ENCODE measurements around the gene EPHA6. TPM values are rescaled to one million over a fixed set of nuclear protein-coding genes. Genes with fewer than 3 reads are reported as not detected.

EPHA6 gene
- total and polyA plus RNA-seq, 7 donors, result 0.58 to 53.5 (median 45.4) TPM; not detected in 2

DNA sequence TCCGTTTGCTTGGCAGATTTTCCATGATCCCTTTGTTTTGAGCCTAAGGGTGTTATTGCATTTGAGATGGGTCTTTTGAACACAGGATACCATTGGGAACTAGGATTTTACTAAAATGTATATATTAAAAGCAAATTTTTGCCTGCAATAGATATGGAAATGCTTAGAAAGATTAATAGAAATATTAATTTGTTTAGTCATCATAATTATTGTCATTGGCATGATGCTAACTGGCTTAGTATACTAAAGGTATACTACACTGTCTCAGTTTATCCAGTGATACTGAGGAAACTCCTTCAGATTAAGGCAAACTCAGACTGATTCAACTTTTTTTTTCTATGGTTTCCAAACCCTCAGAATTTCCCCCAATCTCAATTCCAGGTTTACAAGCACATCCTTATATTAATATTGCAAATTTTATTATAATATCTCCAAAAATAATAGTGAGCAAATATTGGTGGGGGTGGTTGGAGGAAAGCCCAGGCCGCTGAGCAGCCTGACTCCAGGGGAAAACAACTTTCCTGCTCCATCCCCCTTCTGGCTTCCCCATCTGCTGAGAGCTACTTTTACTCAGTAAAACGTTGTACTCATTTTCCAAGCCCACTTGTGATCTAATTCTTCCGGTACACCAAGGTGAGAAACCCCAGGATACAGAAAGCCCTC, 291.7 kb downstream of the EPHA6 start:
- H3K4me1 ChIP-seq, result peaks cover 0 to 22% (median 13%) of the 10 kb centered on the region in 4 donors
- intact Hi-C loops (cut with DNase I), result no loop called here
- WGBS, 2 donors, result 64 to 70% methylated on average over 4 of the region's 4 CpGs
- H3K4me3 ChIP-seq, result no peak overlapping the region
- no peaks in the 10 kb centered on the region for H3K27me3 ChIP-seq
- TF ChIP-seq POLR2A (IDR thresholded peaks at IDR 0.05), result no peak
- TF ChIP-seq EP300 (IDR thresholded peaks at IDR 0.05), result no peak
- no peak for TF ChIP-seq POLR2AphosphoS5 (IDR thresholded peaks at IDR 0.05)
- TF ChIP-seq, protein P1, sequence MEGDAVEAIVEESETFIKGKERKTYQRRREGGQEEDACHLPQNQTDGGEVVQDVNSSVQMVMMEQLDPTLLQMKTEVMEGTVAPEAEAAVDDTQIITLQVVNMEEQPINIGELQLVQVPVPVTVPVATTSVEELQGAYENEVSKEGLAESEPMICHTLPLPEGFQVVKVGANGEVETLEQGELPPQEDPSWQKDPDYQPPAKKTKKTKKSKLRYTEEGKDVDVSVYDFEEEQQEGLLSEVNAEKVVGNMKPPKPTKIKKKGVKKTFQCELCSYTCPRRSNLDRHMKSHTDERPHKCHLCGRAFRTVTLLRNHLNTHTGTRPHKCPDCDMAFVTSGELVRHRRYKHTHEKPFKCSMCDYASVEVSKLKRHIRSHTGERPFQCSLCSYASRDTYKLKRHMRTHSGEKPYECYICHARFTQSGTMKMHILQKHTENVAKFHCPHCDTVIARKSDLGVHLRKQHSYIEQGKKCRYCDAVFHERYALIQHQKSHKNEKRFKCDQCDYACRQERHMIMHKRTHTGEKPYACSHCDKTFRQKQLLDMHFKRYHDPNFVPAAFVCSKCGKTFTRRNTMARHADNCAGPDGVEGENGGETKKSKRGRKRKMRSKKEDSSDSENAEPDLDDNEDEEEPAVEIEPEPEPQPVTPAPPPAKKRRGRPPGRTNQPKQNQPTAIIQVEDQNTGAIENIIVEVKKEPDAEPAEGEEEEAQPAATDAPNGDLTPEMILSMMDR (IDR thresholded peaks at IDR 0.05), result no peak
- H3K27ac ChIP-seq, result no peak overlapping the region
- no peak for DNase-seq
- no peaks in the 10 kb centered on the region for H3K9me3 ChIP-seq
- no peaks in the 10 kb centered on the region for H3K36me3 ChIP-seq

GRCh38 chr3:97106652-97106989, 292.2 kb downstream of the EPHA6 start:
- Histone ChIP-seq H3K9me3 (no peaks in the 10 kb centered on the region), H3K4me1 (peaks cover 0 to 22% (median 13%) of the 10 kb centered on the region in 4 donors), H3K27ac (no peak overlapping the region), H3K36me3 (no peaks in the 10 kb centered on the region), H3K27me3 (no peaks in the 10 kb centered on the region), H3K4me3 (no peak overlapping the region)
- DNase-seq, result no peak
- no peak for TF ChIP-seq POLR2AphosphoS5 (IDR thresholded peaks at IDR 0.05)
- TF ChIP-seq POLR2A (IDR thresholded peaks at IDR 0.05), result no peak
- no peak for TF ChIP-seq EP300 (IDR thresholded peaks at IDR 0.05)
- TF ChIP-seq, protein P1 (IDR thresholded peaks at IDR 0.05), result no peak
- WGBS, 2 donors, result 86 to 91% methylated on average over 4 of the region's 4 CpGs
- intact Hi-C loops (cut with DNase I), result no loop called here

GRCh38 chr3:97108136-97108535, 293.7 kb downstream of the EPHA6 start:
- Histone ChIP-seq H3K9me3 (no peaks in the 10 kb centered on the region), H3K4me1 (peaks cover 0 to 28% (median 13%) of the 10 kb centered on the region in 4 donors), H3K27me3 (no peaks in the 10 kb centered on the region), H3K36me3 (no peaks in the 10 kb centered on the region), H3K4me3 (no peak overlapping the region), H3K27ac (no peak overlapping the region)
- TF ChIP-seq, protein P1 (IDR thresholded peaks at IDR 0.05), result no peak
- TF ChIP-seq POLR2AphosphoS5 (IDR thresholded peaks at IDR 0.05), result no peak
- TF ChIP-seq EP300 (IDR thresholded peaks at IDR 0.05), result no peak
- TF ChIP-seq POLR2A (IDR thresholded peaks at IDR 0.05), result no peak
- intact Hi-C loops (cut with DNase I), result no loop called here
- no peak for DNase-seq
- WGBS, 2 donors, result 76 to 85% methylated on average over 1 of the region's 1 CpG

DNA sequence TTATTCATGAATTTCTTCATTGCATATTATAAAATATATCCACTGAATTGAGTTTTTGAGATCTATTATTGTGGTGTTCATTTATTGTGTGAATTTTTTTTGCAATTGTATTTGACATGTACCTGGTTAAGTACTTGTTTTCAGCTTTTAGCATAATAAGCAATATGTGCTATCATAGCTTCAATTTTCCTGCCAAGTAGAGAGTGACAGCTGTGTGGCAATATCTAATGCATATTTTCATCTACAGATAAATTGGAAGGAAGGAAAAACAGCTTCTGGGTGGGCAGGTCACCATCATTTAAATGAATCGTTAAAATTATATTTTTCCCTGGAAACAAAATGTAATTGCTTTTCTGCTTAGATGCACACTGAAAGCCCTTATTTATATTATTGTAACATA, 296.9 kb downstream of the EPHA6 start:
- no peak overlapping the region for H3K27ac ChIP-seq
- peaks cover 0 to 29% (median 13%) of the 10 kb centered on the region in 4 donors for H3K4me1 ChIP-seq
- H3K4me3 ChIP-seq, result no peak overlapping the region
- TF ChIP-seq POLR2A (IDR thresholded peaks at IDR 0.05) (no peak), EP300 (IDR thresholded peaks at IDR 0.05) (no peak), POLR2AphosphoS5 (IDR thresholded peaks at IDR 0.05) (no peak)
- TF ChIP-seq, protein P1 (IDR thresholded peaks at IDR 0.05), result no peak
- H3K27me3 ChIP-seq, result no peaks in the 10 kb centered on the region
- 82 to 90% methylated on average over 1 of the region's 1 CpG for WGBS, 2 donors
- no peaks in the 10 kb centered on the region for H3K9me3 ChIP-seq
- H3K36me3 ChIP-seq, result no peaks in the 10 kb centered on the region
- DNase-seq, result no peak
- intact Hi-C loops (cut with DNase I), result no loop called here

- 14 to 17% methylated on average over 1 of the region's 1 CpG for WGBS, 2 donors
- Histone ChIP-seq H3K4me3 (no peak overlapping the region), H3K4me1 (peaks cover 0 to 19% (median 2%) of the 10 kb centered on the region in 4 donors), H3K27me3 (no peaks in the 10 kb centered on the region), H3K9me3 (no peaks in the 10 kb centered on the region), H3K27ac (no peak overlapping the region), H3K36me3 (no peaks in the 10 kb centered on the region)
- no peak for DNase-seq
- TF ChIP-seq EP300 (IDR thresholded peaks at IDR 0.05) (no peak), POLR2A (IDR thresholded peaks at IDR 0.05) (no peak), POLR2AphosphoS5 (IDR thresholded peaks at IDR 0.05) (no peak)
- TF ChIP-seq, protein P1 (IDR thresholded peaks at IDR 0.05), result no peak
- intact Hi-C loops (cut with DNase I), result no loop called here
These were observed 307.0 kb downstream of the EPHA6 start for GRCh38 chr3:97121386-97121785.
